Heart right ventricle (tissue), 16 donors: Measurements from ENCODE around the gene ATP10A. TPM values are rescaled to one million over a fixed set of nuclear protein-coding genes. Genes with fewer than 3 reads are reported as not detected.
A peak's percentile ranks its signal among the peaks of the same experiment; 100 is the strongest.

Experiments
- ATAC-seq, 8 donors: fragments of 200-7000 bp; cut with Tn5 transposase; one replicate each; pipeline ENCODE4 v1.9.1; 2020; ENCODE audit warnings: mild to moderate bottlenecking in 8 of 8, moderate library complexity in 8 of 8, moderate number of reproducible peaks in 1 of 8
- DNase-seq, 2 donors: peaks; one replicate each; pipeline ENCODE4 v3.0.0-alpha.2; 2020
- H3K27ac ChIP-seq, 10 donors: fragments of 200-600 bp; sonication (generic) in 2 of 10; one replicate each; pipeline versions ENCODE4 v1.5.0 to v1.8.0; 2020 to 2022; ENCODE audit warnings: mild to moderate bottlenecking in 3 of 10
- H3K27me3 ChIP-seq, 7 donors: fragments of 200-600 bp; one replicate each; pipeline ENCODE4 v1.8.0; 2021 to 2022; ENCODE audit warnings: mild to moderate bottlenecking in 2 of 7
- H3K36me3 ChIP-seq, 9 donors: fragments of 200-600 bp; sonication (generic) in 1 of 9; one replicate each; pipeline versions ENCODE4 v1.5.0 to v1.8.0; 2020 to 2022; ENCODE audit warnings: mild to moderate bottlenecking in 2 of 9
- H3K4me1 ChIP-seq, 9 donors: fragments of 200-600 bp; sonication (generic) in 1 of 9; one replicate each; pipeline versions ENCODE4 v1.5.0 to v1.8.0; 2020 to 2022; ENCODE audit warnings: mild to moderate bottlenecking in 4 of 9
- H3K4me3 ChIP-seq, 10 donors: fragments of 200-600 bp; sonication (generic) in 2 of 10; one replicate each; pipeline versions ENCODE4 v1.5.0 to v1.8.0; 2020 to 2022; ENCODE audit warnings: mild to moderate bottlenecking in 7 of 10, moderate library complexity in 2 of 10
- H3K9me3 ChIP-seq, 11 donors: fragments of 200-600 bp in 10 of 11; sonication (generic) in 2 of 11; one replicate each; pipeline versions ENCODE4 v1.5.0 to v1.8.0; 2013 to 2022; ENCODE audit warnings: mild to moderate bottlenecking in 2 of 11, control low read depth in 1 of 11, moderate library complexity in 1 of 11
- WGBS, 2 donors: extraction: QIAGEN DNeasy Blood & Tissue Kit; methylation state at CpG; one replicate each; pipeline ENCODE4 v1.1.7; 2013; ENCODE audit warnings: inconsistent platforms in 1 of 2; 5-methylcytosine and 5-hydroxymethylcytosine counted together
- intact Hi-C, 10 donors: fragments of 100-400 bp; cut with DNase I; formaldehyde crosslinking; loops; one replicate each; pipeline versions ENCODE4 v1.11.1 to v1.14.2; 2022
- polyA plus RNA-seq, 2 donors: library from polyadenylated mRNA; stranded (reverse); fragments of 200-250 nt; gene quantifications; one replicate each; pipeline ENCODE4 v1.2.3, GENCODE V29; 2013
- total RNA-seq, 10 donors: library from RNA; stranded (reverse); fragmentation: NEBNext Ultra II Directional in 3 of 10; extraction: Animal tissue kit (Norgen Biotek cat#: 25700) in 3 of 10; gene quantifications; one replicate each; pipeline versions ENCODE4 v1.2.1 to v1.2.4, GENCODE V29; 2021 to 2023
- TF ChIP-seq, protein P1 (sequence below), 9 donors: fragments of 200-600 bp; sonication (generic) in 2 of 9; IDR thresholded peaks; one replicate each; pipeline versions ENCODE4 v1.5.0 to v1.8.0; 2021 to 2022; ENCODE audit warnings: antibody characterized with exemption in 9 of 9, mild to moderate bottlenecking in 5 of 9, moderate library complexity in 1 of 9
- donor health status: Arrhythmogenic right ventricular cardiomyopathy.
- donor health status: ischemic (EF 13 %, LVEDD 7.1; RV severe dilation, severe dysfunction).
- donor health status: healthy with polysubstance abuse.
- donor health status: DM: no; HTN: yes; CAD: no.
- donor health status: DM: no; HTN: no; CAD: no.
- donor health status: ischemic (EF 25% LVEDD 6.9; RV normal size, moderate dysfunction).
- donor health status: ischemic (EF 25% LVEDD 5.7; RV mildly dilated, moderate dysfunction).
- donor health status: healthy.
- donor health status: DM: yes; HTN: yes; CAD: no.
- donor health status: Ischemic cardiomyopathy.
- donor health status: ischemic (EF 35%, LVEDD 5.7; RV mildly dilated, moderate dysfunction).
- donor health status: nonischemic (EF 11% LVEDD 7.7; RV severe dilation, severe dysfunction).
- donor health status: DM: yes; HTN: yes; CAD: no.
- donor health status: PGD.
- donor health status: ischemic (EF 29% LVEDD 5.4; RV normal size, mild dysfunction).
- donor health status: nonischemic (EF 23%, LVEDD 6.1; RV moderate dilation, normal function).

ATP10A gene
- total and polyA plus RNA-seq, 12 donors = 0.45 to 2.2 (median 0.89) TPM

DNA sequence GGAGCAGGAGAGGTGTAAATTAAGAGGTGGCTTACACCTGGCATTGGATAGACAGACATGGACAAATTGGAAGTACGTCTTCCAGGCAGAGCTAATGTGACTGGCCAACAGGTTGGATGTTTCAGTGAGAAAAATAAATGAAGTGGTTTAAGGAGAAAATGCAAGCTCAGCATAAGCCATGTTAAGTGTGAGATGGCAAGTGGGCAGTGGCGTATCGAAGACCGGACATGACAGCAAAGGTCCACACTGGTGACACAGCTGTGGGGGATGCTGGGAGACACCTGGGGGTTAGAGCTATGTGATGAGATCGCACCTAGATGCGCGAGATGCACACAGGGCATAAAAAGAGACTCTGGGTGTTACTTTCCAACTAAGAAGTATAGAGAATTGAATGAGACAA is 3.7 kb upstream of the ATP10A start:
- DNase-seq (no peak), ATAC-seq (no peak)
- no peak overlapping the region for H3K27ac ChIP-seq
- intact Hi-C loops = loop anchor here in 2 of 10 donors (10.0 kb wide), 2 partner anchors 82 to 122 kb away; no protein-coding TSS in a partner anchor
- H3K9me3 ChIP-seq = no peaks in the 10 kb centered on the region
- peaks cover 0 to 17% (median 12%) of the 10 kb centered on the region in 9 donors for H3K4me1 ChIP-seq
- H3K27me3 ChIP-seq = peaks cover 0 to 40% (median 19%) of the 10 kb centered on the region in 7 donors
- TF ChIP-seq, protein P1, sequence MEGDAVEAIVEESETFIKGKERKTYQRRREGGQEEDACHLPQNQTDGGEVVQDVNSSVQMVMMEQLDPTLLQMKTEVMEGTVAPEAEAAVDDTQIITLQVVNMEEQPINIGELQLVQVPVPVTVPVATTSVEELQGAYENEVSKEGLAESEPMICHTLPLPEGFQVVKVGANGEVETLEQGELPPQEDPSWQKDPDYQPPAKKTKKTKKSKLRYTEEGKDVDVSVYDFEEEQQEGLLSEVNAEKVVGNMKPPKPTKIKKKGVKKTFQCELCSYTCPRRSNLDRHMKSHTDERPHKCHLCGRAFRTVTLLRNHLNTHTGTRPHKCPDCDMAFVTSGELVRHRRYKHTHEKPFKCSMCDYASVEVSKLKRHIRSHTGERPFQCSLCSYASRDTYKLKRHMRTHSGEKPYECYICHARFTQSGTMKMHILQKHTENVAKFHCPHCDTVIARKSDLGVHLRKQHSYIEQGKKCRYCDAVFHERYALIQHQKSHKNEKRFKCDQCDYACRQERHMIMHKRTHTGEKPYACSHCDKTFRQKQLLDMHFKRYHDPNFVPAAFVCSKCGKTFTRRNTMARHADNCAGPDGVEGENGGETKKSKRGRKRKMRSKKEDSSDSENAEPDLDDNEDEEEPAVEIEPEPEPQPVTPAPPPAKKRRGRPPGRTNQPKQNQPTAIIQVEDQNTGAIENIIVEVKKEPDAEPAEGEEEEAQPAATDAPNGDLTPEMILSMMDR (IDR thresholded peaks at IDR 0.05) = no peak
- WGBS, 2 donors = 94% methylated on average over 7 of the region's 7 CpGs
- H3K4me3 ChIP-seq = no peak overlapping the region
- H3K36me3 ChIP-seq = no peaks in the 10 kb centered on the region

DNA sequence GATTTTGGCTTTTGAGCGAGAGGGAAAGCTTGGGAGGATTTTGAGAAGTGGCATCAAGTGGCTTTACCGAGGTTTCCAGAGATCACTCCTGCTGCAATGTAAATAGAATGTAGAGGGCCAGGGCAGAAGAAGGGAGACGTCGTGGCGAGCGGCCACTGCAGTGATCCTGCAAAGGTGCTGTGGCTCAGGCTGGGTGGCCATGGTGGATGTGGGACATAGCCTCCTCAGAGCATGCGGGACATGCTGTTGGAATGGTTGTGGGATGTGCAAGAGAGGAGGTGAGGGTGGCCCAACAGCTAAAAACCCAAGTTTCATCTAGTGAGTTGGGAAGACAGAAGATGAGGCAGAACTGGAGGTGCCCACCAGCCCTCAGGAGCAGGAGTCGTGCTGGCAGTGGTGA is 3.1 kb upstream of the ATP10A start:
- H3K9me3 ChIP-seq = no peaks in the 10 kb centered on the region
- peaks cover 0 to 46% (median 24%) of the 10 kb centered on the region in 7 donors for H3K27me3 ChIP-seq
- TF ChIP-seq, protein P1 (IDR thresholded peaks at IDR 0.05) = no peak
- DNase-seq (no peak), ATAC-seq (peak in 1 of 8 donors; percentile 18)
- H3K4me3 ChIP-seq = no peak overlapping the region
- 94 to 95% methylated on average over 8 of the region's 8 CpGs for WGBS, 2 donors
- intact Hi-C loops = loop anchor here in 2 of 10 donors (10.0 kb wide), 2 partner anchors 81 to 121 kb away; no protein-coding TSS in a partner anchor
- H3K4me1 ChIP-seq = peaks cover 0 to 23% (median 14%) of the 10 kb centered on the region in 9 donors
- no peaks in the 10 kb centered on the region for H3K36me3 ChIP-seq
- H3K27ac ChIP-seq = no peak overlapping the region

DNA sequence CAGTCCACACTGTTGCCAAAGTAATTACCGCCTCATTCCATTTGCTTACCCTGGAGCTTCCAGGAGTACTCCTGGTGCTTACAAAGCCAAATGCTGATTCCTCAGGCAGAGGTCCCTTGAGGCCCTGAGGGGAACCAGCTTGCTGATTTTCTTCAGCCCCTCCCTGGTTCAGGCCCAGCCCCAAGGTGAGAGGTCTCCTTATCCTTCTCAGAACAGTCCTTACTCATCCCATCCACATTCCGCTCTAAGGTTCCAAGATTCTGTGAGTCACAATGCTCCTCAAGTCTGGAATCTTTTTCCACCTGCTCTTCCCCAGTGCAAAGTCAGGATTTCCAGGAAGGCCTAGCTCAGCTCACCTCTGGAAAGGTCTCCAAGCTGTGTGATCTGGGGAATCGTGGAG is 1.8 kb upstream of the ATP10A start:
- no peak for DNase-seq
- Histone ChIP-seq H3K27me3 (peaks cover 0 to 56% (median 31%) of the 10 kb centered on the region in 7 donors), H3K36me3 (no peaks in the 10 kb centered on the region), H3K4me3 (no peak overlapping the region), H3K27ac (no peak overlapping the region), H3K4me1 (peaks cover 0 to 34% (median 21%) of the 10 kb centered on the region in 9 donors), H3K9me3 (no peaks in the 10 kb centered on the region)
- WGBS, 2 donors = 96 to 97% methylated on average over 3 of the region's 3 CpGs
- intact Hi-C loops = loop anchor here in 4 of 10 donors (5.0 to 10.0 kb wide), 6 partner anchors 63 to 128 kb away; no protein-coding TSS in a partner anchor
- TF ChIP-seq, protein P1 (IDR thresholded peaks at IDR 0.05) = no peak
- ATAC-seq = no peak

DNA sequence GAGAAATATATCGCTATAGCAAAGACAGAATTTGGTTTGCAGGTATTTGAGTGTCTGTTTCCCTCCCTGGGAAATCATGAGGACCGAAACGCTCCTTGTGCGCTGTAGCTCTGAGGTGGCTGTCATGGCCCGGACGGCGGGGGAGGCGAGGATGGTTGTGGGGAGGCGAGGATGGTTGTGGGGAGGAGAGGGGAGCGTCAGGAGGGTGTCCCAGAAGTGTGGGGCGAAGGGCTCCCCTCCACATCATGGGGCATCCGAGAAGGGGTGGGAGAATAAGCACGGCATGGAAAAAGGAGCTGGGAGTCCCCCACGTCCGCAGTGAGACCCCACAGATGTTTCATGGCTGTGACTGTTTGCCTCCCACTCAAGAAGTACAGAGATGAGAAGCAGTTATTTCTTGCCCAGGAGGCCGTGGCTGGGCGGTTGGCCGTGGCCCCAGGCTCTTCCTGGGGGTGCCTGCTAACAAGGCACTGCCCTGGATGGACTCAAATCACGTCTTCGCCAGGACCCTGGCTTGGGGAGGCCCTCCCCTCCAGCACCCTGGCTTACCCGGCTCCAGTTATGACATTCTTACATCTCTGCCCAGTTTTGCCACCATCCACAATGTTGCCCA is 947 bp upstream of the ATP10A start:
- H3K36me3 ChIP-seq = no peaks in the 10 kb centered on the region
- peaks cover 0 to 56% (median 31%) of the 10 kb centered on the region in 7 donors for H3K27me3 ChIP-seq
- DNase-seq = no peak
- intact Hi-C loops = loop anchor here in 4 of 10 donors (5.0 to 10.0 kb wide), 6 partner anchors 62 to 127 kb away; no protein-coding TSS in a partner anchor
- peak overlapping the region in 2 of 10 donors; percentile 48 to 73 for H3K27ac ChIP-seq
- TF ChIP-seq, protein P1 (IDR thresholded peaks at IDR 0.05) = no peak
- H3K9me3 ChIP-seq = no peaks in the 10 kb centered on the region
- H3K4me1 ChIP-seq = peaks cover 0 to 42% (median 21%) of the 10 kb centered on the region in 9 donors
- no peak for ATAC-seq
- peak overlapping the region in 9 of 10 donors; percentile 43 to 68 (median 64) for H3K4me3 ChIP-seq
- 77 to 82% methylated on average over 21 of the region's 21 CpGs for WGBS, 2 donors
